ENCODE measurements around the gene BTLA.

DNA sequence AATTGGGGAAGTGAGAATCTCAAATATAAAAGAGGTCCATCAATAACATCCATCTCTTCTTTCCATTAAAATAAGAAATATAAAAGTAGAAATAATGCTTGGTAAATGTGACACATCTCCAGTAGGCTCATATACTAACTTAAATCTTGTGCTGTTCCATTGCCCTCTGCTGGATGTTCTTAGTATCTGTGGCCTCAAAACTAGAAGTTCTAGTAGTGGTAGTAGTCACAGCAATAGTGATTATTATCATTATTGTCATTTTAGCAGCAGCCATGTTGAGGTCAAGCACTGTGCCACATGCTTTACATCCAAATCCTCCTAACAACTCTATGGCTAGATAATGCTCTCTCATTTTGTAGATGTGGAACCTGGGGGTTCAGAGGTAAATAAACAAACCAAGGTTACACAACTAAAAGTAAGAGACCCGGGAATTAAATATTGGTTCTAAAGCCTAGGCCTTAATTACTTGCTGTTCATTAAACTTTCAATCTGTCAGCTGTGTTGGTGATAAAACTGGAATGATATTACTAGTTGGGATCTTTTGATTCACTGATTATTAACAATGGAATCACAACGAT lies 20.2 kb upstream of the BTLA start:
- TF ChIP-seq, protein P1, sequence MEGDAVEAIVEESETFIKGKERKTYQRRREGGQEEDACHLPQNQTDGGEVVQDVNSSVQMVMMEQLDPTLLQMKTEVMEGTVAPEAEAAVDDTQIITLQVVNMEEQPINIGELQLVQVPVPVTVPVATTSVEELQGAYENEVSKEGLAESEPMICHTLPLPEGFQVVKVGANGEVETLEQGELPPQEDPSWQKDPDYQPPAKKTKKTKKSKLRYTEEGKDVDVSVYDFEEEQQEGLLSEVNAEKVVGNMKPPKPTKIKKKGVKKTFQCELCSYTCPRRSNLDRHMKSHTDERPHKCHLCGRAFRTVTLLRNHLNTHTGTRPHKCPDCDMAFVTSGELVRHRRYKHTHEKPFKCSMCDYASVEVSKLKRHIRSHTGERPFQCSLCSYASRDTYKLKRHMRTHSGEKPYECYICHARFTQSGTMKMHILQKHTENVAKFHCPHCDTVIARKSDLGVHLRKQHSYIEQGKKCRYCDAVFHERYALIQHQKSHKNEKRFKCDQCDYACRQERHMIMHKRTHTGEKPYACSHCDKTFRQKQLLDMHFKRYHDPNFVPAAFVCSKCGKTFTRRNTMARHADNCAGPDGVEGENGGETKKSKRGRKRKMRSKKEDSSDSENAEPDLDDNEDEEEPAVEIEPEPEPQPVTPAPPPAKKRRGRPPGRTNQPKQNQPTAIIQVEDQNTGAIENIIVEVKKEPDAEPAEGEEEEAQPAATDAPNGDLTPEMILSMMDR (IDR thresholded peaks at IDR 0.05): peak; percentile 20 to 95 (median 65)
- no peak for TF ChIP-seq POLR2A (IDR thresholded peaks at IDR 0.05)

Measured in thyroid gland (tissue), 4 donors.